ENCODE measurements around the gene ANKRD37.
A peak's percentile ranks its signal among the peaks of the same experiment; 100 is the strongest.

ANKRD37 gene

DNA sequence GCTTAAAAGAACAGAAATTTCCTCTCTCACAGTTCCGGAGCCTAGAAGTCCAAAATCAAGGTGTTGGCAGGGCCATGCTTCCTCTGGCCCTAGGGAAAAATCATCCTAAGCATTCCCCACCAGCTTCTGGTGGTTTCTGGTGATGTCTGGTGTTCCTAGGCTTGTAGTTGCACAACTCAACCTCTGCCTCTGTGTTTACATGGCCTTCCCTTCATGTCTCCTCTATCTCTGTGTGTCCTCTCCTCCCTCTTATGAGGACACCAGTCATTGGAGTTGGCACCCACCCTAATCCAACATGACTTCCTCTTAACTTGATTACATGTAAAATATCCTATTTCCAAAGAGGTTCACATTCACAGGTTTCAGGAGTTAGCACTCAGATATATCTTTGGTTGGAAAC is 16.3 kb upstream of the ANKRD37 start:
- DNase-seq, result no peak

- DNase-seq, result no peak
Measured at GRCh38 chr4:185381288-185382196, 15.1 kb upstream of the ANKRD37 start.

DNA sequence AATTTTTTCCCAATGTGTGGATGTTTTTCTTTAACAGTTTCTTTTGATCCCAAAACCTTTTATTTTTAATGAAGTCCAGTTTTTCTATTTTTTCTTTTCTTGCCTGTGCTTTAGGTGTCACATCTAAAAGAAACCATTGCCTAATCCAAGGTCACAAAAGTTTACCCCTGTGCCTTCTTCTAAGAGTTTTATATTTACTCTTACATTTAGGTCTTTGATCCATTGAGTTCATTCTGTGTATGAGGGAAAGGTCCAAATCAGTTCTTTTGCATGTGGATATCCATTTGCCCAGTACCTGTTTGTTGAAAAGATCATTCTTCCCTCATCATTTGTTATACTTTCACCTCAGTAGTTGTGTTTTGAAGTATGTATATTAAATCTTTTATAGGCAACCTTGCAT is 13.9 kb upstream of the ANKRD37 start:
- DNase-seq, result no peak

- no peak for DNase-seq
Measured at GRCh38 chr4:185383451-185383850, 13.2 kb upstream of the ANKRD37 start.

- no peak for DNase-seq
Measured at GRCh38 chr4:185384061-185384460, 12.6 kb upstream of the ANKRD37 start.

DNA sequence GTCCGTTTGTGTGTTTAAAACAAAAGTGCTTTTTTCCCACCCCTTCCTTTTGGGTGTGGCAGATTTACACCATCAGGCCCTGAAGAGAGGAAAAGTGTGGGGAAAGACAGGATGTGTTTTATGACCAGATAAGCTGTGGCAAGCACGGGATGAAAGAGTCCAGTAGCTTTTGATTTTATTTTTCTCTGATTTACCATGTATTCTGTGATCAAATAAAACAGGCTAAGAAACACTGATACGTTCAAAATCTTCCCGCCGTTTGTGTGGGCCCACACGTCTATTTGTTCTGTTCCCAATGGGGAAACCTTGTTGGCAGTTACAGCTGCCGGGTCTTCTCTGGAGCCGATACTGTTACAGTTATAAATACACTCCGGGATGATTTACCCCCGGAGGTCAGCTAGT is 11.7 kb upstream of the ANKRD37 start:
- no peak for DNase-seq

DNA sequence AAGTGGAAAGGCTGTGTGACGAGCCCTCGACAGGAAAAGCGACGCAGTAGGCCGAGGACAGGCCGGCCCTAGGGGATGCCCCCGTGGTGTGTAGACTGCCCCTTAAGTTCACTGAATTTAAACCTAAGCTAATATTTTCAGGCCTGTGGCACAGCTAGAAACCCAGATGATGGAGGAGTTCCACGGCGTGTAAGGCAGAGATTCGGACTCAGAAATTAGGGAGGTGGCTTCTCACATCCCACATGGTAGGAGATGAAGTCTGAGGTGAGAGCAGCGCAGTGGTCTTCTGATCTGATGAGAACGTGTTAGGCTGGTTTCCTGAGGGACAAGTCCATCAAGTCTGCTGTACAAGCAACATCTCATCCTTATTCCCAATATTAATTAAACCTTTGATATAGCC is 8.7 kb upstream of the ANKRD37 start:
- no peak for DNase-seq

DNA sequence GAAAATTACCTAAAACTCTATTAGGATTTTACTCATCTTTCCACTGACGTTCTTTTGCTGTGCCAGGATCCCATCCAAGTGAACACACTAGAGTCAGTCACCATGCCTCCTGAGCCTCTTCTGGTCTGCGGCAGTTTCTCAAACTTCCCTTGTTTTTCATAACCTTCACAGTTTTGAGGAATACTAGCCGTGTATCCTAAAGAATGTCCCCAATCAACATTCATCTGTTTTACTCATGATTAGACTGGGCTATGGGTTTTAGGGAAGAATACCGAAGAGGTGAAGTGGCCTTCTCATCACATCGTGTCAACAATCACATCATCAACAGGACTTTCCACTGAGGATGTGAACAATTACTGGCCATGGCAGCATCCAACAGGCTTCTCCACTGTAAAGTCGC is 5.7 kb upstream of the ANKRD37 start:
- DNase-seq, result no peak

GRCh38 chr4:185392156-185392555 is 4.5 kb upstream of the ANKRD37 start:
- no peak for DNase-seq

GRCh38 chr4:185394568-185395237 is 1.9 kb upstream of the ANKRD37 start:
- DNase-seq, result no peak

- no peak for DNase-seq
Measured at GRCh38 chr4:185395238-185395955, 1.2 kb upstream of the ANKRD37 start, which contains the start of gene LRP2BP. LRP2BP (minus strand) TSS chr4:185395924; CDS start chr4:185378186, 17,738 bp downstream.

DNA sequence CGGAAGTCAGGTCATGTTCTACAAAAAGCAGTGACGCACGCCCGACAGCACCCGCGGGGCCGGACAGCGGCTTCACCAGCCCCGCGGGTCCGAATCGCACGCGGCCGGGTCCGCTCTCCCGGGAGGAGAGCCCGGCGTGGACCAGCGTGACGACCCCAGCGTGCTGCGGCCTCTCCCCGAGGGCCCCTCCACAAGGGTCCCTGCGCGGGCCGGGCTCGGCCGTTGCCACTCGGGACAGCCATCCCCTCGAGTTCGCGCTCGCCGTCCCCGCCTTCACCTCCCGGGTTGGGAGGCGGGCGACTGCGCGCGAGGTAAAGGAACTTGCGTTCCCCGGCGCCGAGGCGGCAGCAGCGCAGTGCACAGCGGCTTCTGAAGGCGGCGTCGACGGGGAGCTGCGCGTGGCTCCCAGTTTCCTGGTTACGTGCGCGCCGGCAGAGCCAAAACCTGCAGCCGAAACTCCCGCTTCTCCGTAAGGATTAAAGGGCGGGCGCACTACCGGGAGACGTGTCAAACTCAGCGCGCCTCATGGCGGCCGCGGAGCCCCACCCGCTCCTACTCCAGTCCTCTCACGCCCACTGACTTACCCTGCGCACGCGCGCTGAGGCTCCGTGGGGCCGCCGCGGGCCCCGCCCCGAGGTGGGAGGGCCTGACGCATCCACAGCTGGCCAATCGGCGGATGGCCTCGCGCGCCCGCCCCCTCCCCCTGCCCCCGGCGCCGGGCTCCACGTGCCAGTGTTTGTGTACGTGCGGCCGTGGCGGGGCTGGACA is 501 bp upstream of the ANKRD37 start:
- DNase-seq, result peak; percentile 97

GRCh38 chr4:185398618-185399017 is 2.0 kb downstream of the ANKRD37 start:
- DNase-seq, result peak; percentile 13 to 51

DNA sequence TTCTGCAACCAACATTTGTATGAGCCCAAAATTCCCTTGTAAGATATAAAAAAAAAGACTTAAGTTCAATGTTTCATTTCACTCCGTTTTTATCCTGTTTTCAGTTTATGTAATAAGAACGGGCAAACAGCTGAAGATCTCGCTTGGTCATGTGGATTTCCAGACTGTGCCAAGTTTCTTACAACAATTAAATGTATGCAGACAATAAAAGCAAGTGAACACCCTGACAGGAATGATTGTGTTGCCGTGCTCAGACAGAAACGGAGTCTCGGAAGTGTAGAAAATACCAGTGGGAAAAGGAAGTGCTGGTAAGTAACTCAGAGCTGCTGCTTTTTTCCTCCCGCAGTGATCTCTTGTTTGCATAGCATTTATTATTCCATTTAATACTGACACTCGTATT is 2.8 kb downstream of the ANKRD37 start:
- DNase-seq, result no peak

- DNase-seq, result no peak
Measured at GRCh38 chr4:185404031-185404430, 7.4 kb downstream of the ANKRD37 start.

DNA sequence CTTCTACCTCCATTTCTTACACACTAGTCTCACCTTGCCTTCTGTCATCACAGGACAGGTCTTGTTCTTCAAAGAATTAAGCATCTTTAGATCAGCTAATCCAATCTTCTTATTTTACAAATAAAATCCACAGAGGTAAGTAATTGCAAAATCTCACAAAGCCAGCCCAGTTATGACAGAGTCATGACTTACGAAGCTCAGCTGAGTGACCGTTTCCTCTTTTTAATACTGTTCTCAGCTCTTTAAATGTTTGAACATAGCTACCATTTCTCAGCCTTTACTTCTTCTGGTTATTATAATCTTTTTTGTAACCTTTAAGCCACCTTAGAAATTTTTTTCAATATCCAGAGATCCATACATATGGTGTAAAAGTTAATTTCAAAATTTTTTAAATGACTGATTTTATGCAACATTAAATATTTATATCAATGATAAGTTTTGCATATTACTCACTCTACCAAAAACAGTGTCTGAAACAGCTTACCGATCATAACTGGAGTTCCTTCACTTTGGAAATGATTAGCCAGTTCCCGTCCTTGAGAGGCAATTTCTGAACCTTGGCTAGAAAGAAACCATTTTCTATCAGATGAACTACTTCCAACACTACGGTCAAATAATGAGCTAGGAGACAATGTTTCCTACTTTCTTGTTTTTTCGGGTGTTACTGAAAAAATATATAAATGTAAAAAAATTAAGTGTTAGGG is 8.8 kb downstream of the ANKRD37 start:
- peak; percentile 64 to 66 for DNase-seq

DNA sequence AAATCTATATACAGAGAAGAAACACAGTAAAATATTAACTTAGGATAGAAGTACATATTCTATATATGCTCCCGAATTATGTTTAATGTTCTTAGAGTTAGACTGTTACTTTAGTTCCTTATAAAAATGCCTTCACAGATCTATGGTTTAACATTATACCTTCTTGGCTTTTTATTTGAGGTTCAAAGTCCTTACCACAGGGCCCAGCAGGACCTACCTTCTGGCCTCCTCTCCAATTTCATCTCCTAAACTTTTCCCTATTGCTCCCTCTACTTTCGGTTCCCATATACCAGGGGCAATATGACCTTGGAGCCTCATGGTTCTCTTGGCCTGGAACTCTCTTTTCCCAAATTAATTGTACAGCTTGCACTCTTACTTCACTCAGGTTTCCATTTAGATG is 11.8 kb downstream of the ANKRD37 start:
- DNase-seq, result no peak

GRCh38 chr4:185411849-185412248 is 15.2 kb downstream of the ANKRD37 start:
- DNase-seq, result peak; percentile 59 to 73

DNA sequence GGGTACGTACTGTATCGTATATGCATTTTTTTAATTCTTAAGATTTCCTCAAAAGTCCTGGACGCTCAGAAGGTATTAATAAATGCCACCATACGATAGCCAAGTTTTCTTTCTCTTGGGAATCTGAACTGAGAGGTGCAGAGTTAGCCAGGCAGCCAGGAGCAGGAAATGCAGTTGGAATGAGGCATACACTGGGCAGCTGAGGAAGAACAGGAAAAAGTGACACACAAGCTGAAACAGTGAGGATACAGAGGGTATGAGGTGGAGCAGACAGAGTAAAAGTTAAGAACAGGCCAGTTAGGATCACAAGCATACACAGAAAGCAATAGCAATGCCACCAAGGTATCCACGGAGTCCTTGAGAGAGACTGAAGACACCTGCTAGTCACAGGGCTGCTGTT is 15.8 kb downstream of the ANKRD37 start:
- no peak for DNase-seq

GRCh38 chr4:185416955-185417354 is 20.3 kb downstream of the ANKRD37 start:
- no peak for DNase-seq

GRCh38 chr4:185421366-185422124 is 24.9 kb downstream of the ANKRD37 start:
- DNase-seq, result no peak
